K562 (cell line): ENCODE results near the gene USP31. TPM values are rescaled to one million over a fixed set of nuclear protein-coding genes. Genes with fewer than 3 reads are reported as not detected.

Experiments used
- BCL6 ChIP-seq: fragments of 250-450 bp; sonication (Bioruptor Pico); IDR thresholded peaks from 2 replicates; pipeline ENCODE4 v1.4.0; 2020
- E2F3 ChIP-seq: fragments of 250-450 bp; sonication (Bioruptor Pico); IDR thresholded peaks from 2 replicates; pipeline ENCODE4 v1.4.0; 2020; ENCODE audit warnings: mild to moderate bottlenecking
- ETV5 ChIP-seq: sonication (generic); formaldehyde crosslinking; IDR thresholded peaks from 2 replicates; pipeline ENCODE4 v1.4.0; 2020; ENCODE audit warnings: low read depth, mild to moderate bottlenecking, missing genetic modification reagents
- HNRNPLL ChIP-seq: fragments of 200-400 bp; formaldehyde crosslinking; IDR thresholded peaks from 2 replicates; pipeline ENCODE4 v1.6.1; 2017; ENCODE audit warnings: low read length, low read depth, mild to moderate bottlenecking; ENCODE audit not compliant: poor library complexity, severe bottlenecking
- MCM2 ChIP-seq: fragments of 450-650 bp; IDR thresholded peaks from 2 replicates; pipeline ENCODE4 v1.6.1; 2017; ENCODE audit warnings: low read depth, mild to moderate bottlenecking
- NR1H2 ChIP-seq: sonication (generic); formaldehyde crosslinking; IDR thresholded peaks from 2 replicates; pipeline ENCODE4 v1.4.0; 2020; ENCODE audit warnings: mild to moderate bottlenecking, missing genetic modification reagents
- POLR2B ChIP-seq: fragments of 450-650 bp; IDR thresholded peaks from 2 replicates; pipeline ENCODE4 v1.6.1; 2018; ENCODE audit warnings: low read depth; ENCODE audit not compliant: partially characterized antibody
- POLR2G ChIP-seq: fragments of 200-400 bp; formaldehyde crosslinking; IDR thresholded peaks from 2 replicates; pipeline ENCODE4 v1.6.1; 2017; ENCODE audit warnings: low read depth, mild to moderate bottlenecking, antibody characterized with exemption, low read length, moderate library complexity
- PTBP1 ChIP-seq: fragments of 200-400 bp; formaldehyde crosslinking; IDR thresholded peaks from 2 replicates; pipeline ENCODE4 v1.6.1; 2017; ENCODE audit warnings: low read depth, low read length
- UBTF ChIP-seq, 2 experiments: IDR thresholded peaks; 2 replicates each; pipeline ENCODE4 v1.6.1; 2012; ENCODE audit warnings: improper control_type of control experiment in 2 of 2, low read depth in 2 of 2, low read length in 2 of 2, borderline replicate concordance in 1 of 2
- ZNF184 ChIP-seq: sonication (generic); formaldehyde crosslinking; IDR thresholded peaks from 2 replicates; pipeline ENCODE4 v1.5.0; 2020; ENCODE audit warnings: missing genetic modification reagents
- ZNF644 ChIP-seq: fragments of 200-800 bp; sonication (Bioruptor generic); IDR thresholded peaks from 2 replicates; pipeline ENCODE4 v1.6.1; 2016; ENCODE audit warnings: low read depth, missing genetic modification characterization, missing compliant biosample characterization
- ZNF79 ChIP-seq: fragments of 250-450 bp; sonication (Bioruptor Pico); IDR thresholded peaks from 2 replicates; pipeline ENCODE4 v1.4.0; 2020; ENCODE audit warnings: low read depth, mild to moderate bottlenecking, moderate library complexity
- polyA plus RNA-seq, 8 experiments: library from polyadenylated mRNA; depleted of rRNA in 4 of 8; stranded (reverse) in 5 of 8; unstranded in 3 of 8; fragments of >200 nt; fragmentation: Nextera tagmentation in 2 of 8; fragmentation: Illumina TruSeq in 1 of 8; extraction: Ambion mirVana in 2 of 8; extraction: Trizol in 1 of 8; gene quantifications; 2 replicates each; pipeline versions ENCODE4 v1.2.1 to v1.2.3, GENCODE V29; 2011 to 2014; ENCODE audit warnings: inconsistent platforms in 1 of 8, missing spikeins in 1 of 8
- total RNA-seq, 7 experiments: library from RNA; depleted of rRNA in 6 of 7; stranded (reverse); fragments of >200 nt in 6 of 7; fragmentation: Illumina TruSeq in 2 of 7; extraction: Trizol in 2 of 7; gene quantifications; 2 replicates each; pipeline versions ENCODE4 v1.2.1 to v1.2.3, GENCODE V29; 2011 to 2021; ENCODE audit warnings: low replicate concordance in 1 of 7
- TF ChIP-seq, protein P1 (sequence below), 2 experiments: fragments of 450-650 bp; formaldehyde crosslinking in 1 of 2; IDR thresholded peaks; 2 replicates each; pipeline versions ENCODE4 v1.4.0 to v1.6.1; 2014 to 2020; ENCODE audit warnings: mild to moderate bottlenecking in 2 of 2, borderline replicate concordance in 1 of 2, low read depth in 1 of 2
- TF ChIP-seq, protein P2 (sequence below): fragments of 250-450 bp; sonication (Bioruptor Pico); IDR thresholded peaks from 2 replicates; pipeline ENCODE4 v1.5.0; 2021

Gene USP31
- total and polyA plus RNA-seq, 9 of the 15 experiments (the other 6 are each of a cell fraction or from before 2014, with no cell fraction given), result 0.56 to 4.9 (median 2.9) TPM

- TF ChIP-seq, protein P1, sequence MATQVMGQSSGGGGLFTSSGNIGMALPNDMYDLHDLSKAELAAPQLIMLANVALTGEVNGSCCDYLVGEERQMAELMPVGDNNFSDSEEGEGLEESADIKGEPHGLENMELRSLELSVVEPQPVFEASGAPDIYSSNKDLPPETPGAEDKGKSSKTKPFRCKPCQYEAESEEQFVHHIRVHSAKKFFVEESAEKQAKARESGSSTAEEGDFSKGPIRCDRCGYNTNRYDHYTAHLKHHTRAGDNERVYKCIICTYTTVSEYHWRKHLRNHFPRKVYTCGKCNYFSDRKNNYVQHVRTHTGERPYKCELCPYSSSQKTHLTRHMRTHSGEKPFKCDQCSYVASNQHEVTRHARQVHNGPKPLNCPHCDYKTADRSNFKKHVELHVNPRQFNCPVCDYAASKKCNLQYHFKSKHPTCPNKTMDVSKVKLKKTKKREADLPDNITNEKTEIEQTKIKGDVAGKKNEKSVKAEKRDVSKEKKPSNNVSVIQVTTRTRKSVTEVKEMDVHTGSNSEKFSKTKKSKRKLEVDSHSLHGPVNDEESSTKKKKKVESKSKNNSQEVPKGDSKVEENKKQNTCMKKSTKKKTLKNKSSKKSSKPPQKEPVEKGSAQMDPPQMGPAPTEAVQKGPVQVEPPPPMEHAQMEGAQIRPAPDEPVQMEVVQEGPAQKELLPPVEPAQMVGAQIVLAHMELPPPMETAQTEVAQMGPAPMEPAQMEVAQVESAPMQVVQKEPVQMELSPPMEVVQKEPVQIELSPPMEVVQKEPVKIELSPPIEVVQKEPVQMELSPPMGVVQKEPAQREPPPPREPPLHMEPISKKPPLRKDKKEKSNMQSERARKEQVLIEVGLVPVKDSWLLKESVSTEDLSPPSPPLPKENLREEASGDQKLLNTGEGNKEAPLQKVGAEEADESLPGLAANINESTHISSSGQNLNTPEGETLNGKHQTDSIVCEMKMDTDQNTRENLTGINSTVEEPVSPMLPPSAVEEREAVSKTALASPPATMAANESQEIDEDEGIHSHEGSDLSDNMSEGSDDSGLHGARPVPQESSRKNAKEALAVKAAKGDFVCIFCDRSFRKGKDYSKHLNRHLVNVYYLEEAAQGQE (IDR thresholded peaks at IDR 0.05; ENCODE audit: borderline replicate concordance), result peak; percentile 72
- TF ChIP-seq, protein P1 (CRISPR knock-in tag; IDR thresholded peaks at IDR 0.05; ENCODE audit: low read depth), result no peak
- TF ChIP-seq NR1H2 (CRISPR knock-in tag) (no peak), ZNF644 (tag) (peak; percentile 97), ZNF184 (no peak), UBTF (IDR thresholded peaks at IDR 0.05; ENCODE audit: borderline replicate concordance in 1 of 2, low read depth in 2 of 2, low read length in 2 of 2) (peak; percentile 82 to 97; a peak in 2 of 4 replicates), PTBP1 (no peak), MCM2 (no peak), ETV5 (CRISPR knock-in tag) (no peak), POLR2G (peak; percentile 49), ZNF79 (no peak), BCL6 (peak; percentile 76; the same call in 1 of the 2 replicates), POLR2B (no peak), E2F3 (CRISPR knock-in tag) (peak; percentile 83), HNRNPLL (no peak)
- TF ChIP-seq, protein P2, sequence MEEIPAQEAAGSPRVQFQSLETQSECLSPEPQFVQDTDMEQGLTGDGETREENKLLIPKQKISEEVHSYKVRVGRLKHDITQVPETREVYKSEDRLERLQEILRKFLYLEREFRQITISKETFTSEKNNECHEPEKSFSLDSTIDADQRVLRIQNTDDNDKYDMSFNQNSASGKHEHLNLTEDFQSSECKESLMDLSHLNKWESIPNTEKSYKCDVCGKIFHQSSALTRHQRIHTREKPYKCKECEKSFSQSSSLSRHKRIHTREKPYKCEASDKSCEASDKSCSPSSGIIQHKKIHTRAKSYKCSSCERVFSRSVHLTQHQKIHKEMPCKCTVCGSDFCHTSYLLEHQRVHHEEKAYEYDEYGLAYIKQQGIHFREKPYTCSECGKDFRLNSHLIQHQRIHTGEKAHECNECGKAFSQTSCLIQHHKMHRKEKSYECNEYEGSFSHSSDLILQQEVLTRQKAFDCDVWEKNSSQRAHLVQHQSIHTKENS (CRISPR knock-in tag), result no peak
These were observed at the start of gene USP31 (continued) for GRCh38 chr16:23149267-23149992.
